Spleen (tissue), 7 donors: ENCODE results near the gene EXT2.

Experiments
- POLR2A ChIP-seq, 3 donors: fragments of 450-650 bp; IDR thresholded peaks; one replicate each; pipeline ENCODE4 v1.5.1; 2017; ENCODE audit warnings: antibody characterized with exemption in 3 of 3, mild to moderate bottlenecking in 1 of 3
- TF ChIP-seq, protein P1 (sequence below), 11 experiments: fragments of 200-600 bp in 7 of 11; fragments of 450-650 bp in 4 of 11; sonication (generic) in 4 of 11; IDR thresholded peaks in 8 of 11; conservative IDR thresholded peaks in 3 of 11; 1 replicate in 7 of 11; 2 replicates in 4 of 11; pipeline versions ENCODE4 v1.4.0 to v1.8.0; 2016 to 2021; ENCODE audit warnings: antibody characterized with exemption in 11 of 11, inconsistent platforms in 4 of 11, mild to moderate bottlenecking in 1 of 11
- donor health status: DM: no; HTN: no; CAD: no; lungs with moderate emphysema.
- donor health status: DM: no; HTN: no; CAD: no.
- donor health status: DM: no; HTN: no; CAD: no.

DNA sequence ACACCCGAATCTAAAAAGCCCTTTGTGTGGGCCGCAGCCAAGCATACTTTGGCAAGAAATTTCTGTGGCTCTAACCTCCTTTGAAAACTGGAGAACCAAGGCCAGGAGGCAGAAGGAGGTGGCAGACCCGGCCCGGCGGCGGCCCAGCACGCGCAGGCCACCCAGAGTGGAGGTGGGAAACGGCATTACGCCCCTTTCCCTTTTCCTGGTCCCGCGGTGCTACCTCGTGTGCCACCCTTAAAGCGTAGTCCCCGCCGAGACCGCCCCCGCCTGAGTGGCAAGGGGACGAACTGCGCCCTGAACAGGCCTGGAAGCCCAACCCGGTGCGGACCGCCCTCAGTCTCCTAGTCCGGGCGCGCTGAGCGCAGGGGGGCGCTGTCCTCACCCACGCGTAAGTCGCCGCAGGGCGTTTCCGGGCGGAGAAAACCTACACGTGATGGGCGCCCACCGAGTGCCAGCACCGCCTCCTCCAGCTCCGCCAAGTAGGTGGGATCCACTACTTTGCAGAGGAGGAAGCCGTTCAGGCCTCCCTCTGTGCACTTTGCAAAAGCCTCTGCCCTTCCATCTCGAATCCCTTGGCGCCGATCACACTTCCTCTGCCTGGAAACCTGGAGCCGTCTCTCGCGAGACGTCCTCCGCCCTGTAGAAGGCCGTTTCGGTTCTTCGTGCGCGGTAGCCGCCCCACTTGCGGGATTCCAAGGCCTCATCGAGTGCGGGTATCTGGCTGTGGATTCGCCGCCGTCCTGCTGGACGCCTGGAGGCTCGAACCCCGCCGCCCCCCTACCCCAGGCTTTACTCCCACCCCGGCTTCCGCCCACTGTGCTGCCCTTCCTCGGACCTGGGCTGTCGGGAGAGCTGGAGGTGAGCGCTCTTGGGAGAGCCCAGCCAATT is 29.4 kb upstream of the EXT2 start, which contains the start of gene ACCS:
- TF ChIP-seq, protein P1, sequence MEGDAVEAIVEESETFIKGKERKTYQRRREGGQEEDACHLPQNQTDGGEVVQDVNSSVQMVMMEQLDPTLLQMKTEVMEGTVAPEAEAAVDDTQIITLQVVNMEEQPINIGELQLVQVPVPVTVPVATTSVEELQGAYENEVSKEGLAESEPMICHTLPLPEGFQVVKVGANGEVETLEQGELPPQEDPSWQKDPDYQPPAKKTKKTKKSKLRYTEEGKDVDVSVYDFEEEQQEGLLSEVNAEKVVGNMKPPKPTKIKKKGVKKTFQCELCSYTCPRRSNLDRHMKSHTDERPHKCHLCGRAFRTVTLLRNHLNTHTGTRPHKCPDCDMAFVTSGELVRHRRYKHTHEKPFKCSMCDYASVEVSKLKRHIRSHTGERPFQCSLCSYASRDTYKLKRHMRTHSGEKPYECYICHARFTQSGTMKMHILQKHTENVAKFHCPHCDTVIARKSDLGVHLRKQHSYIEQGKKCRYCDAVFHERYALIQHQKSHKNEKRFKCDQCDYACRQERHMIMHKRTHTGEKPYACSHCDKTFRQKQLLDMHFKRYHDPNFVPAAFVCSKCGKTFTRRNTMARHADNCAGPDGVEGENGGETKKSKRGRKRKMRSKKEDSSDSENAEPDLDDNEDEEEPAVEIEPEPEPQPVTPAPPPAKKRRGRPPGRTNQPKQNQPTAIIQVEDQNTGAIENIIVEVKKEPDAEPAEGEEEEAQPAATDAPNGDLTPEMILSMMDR (IDR thresholded peaks at IDR 0.05 in 8 of 11, conservative IDR thresholded peaks at IDR 0.05 in 3 of 11): peak; percentile 82 to 95 (median 90)
- TF ChIP-seq POLR2A (IDR thresholded peaks at IDR 0.05): peak in 1 of 3 donors; percentile 68
